GM19372 (cell line): ENCODE results near the gene RNF138.
"Not testable (repeated sequence)": the region's sequence is repeated elsewhere in the genome, so short reads cannot be mapped to it uniquely, and the experiment has no call there.

Experiments
- ATAC-seq: cut with Tn5 transposase; IDR thresholded peaks from one replicate; pipeline ENCODE4 v1.9.1; 2021; ENCODE audit warnings: mild to moderate bottlenecking, low read depth, moderate library complexity; ENCODE audit not compliant: unreplicated experiment

The RNF138 gene

GRCh38 chr18:32091724-32092421 is at the start of gene RNF138:
RNF138 (plus strand) TSS chr18:32091874; CDS start chr18:32092777, 903 bp downstream.
- peak; percentile 46 for ATAC-seq

DNA sequence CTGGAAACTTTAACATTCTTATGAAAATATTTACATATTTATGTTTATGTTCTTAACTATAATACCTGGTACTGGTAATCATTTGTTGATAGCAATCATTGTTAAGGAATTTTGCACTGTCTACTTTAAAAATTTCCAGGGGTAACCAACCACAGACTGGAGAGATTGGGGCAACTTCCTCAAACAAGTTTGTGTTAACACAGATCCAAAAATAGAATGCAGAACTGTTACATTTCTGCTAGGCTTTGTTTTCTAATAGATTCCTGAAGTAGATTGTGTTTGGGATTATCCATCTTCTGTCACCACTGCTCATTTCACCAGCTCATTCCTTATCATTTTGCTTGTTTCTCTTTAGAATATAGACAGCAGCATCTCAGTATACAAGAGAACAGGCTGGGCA is 49.3 kb upstream of the RNF138 start:
- no peak for ATAC-seq

GRCh38 chr18:32048507-32049091 is 43.1 kb upstream of the RNF138 start:
- ATAC-seq: peak; percentile 58

DNA sequence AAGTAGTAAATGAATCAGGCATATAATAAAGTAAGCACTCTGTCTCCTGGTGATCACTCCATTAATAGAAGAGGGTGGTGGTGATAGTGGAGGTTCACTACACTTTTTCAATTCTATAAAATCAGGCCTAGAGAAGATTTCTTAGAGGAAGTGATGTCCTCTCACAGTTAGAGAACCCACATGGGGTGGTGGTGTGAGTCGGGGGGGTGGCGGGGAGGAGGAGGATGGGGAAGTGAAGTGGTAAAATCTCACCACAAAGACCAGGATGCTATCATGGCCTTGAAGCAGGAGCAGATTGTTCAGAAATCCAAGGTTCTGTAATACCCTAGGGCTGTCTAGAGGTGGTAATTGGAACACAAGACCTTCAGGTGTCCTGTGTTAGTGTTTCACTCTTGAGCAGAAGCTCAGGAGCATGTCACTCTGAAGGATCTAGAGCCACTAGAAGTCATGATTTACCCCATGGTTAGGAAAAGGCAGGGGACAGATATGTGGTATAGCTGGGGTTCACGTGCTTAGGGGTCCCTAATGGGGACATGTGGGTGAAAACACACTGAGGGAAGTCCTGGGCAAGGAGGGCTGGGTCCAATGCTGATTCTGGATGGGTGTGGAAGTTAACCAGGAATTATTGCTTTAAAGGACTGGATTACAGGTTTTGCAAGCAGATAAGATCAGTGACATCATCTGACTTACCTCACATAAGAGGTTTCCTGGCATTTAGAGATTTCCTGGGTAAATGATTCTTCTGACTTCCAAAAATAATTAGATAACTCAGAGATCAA is 42.1 kb upstream of the RNF138 start:
- no peak for ATAC-seq

DNA sequence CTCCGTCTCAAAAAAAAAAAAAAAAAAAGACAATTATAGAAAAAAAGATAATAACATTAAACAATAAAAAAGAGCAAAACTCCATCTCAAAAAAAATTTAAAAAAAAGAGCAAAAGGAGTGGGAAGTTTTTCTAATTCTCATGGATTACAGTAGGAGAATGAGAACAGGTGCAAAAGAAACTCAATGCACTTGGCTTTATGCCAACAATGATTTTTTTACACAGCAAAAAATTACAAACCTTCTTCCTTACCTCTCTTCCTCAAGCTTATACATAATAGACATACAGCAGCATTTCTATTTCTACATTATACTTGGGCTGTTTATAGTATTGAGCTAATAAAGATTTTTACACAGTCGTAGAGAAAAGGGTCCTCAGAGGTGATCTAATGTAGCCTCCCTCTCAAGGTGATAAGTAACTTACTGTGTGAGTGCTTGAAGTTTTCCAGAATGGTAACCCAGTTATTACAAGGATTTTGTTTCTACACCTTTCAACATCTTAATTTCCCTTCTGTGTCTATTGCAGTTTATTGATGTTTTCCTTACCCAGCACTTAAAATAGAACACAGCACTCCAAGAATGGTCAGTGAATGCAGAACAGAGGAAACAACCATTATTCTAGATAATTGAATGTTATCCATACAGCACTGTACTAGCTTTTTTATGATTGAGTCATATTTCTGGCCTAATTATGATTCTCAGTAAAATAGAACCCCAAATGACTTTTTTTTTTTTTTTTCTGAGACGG is 34.9 kb upstream of the RNF138 start:
- no peak for ATAC-seq

DNA sequence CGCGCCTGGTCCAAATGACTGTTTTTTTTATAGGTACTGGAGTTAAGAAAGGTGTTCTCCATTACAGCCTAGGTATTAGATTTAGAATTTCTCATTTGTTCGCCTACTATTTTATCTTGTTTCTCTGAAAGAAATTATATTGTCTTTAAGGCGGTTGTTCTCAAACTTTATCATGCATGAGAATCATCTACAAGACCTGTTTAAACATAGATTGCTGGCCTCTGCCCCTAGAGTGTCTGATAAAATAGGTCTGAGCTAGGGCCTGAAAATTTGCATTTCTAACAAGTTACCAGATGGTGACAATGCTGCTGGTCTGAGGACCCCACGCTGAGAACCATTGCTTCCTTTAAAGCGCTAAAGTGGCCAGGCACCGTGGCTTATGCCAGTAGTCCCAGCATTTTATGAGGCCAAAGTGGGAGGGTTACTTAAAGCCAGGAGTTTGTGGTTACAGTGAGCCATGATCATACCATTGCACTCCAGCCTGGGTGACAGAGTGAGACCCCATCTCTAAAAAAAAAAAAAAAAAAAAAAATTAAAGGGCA is 34.0 kb upstream of the RNF138 start:
- no peak for ATAC-seq

DNA sequence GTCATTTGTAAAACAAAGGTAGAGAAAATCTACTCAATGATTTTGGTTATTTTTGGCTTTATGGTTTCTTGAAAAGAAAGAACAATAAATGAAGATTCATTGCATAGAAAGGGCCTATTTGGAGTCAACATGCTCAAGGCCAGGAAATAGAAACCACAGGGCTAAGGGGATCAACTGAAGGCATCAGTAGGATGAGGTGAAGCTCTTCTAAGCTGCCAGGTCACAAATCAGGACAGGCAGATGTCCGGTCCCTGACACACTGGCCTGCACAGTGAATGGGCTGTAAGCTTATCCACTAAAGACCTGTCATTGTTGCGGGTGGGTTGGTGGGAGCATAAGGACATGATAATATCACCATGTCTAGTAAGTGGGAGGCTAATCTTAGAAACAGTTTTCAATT is 31.6 kb upstream of the RNF138 start:
- ATAC-seq: no peak

- ATAC-seq: no peak
Measured at GRCh38 chr18:32067375-32068167, 24.1 kb upstream of the RNF138 start.

DNA sequence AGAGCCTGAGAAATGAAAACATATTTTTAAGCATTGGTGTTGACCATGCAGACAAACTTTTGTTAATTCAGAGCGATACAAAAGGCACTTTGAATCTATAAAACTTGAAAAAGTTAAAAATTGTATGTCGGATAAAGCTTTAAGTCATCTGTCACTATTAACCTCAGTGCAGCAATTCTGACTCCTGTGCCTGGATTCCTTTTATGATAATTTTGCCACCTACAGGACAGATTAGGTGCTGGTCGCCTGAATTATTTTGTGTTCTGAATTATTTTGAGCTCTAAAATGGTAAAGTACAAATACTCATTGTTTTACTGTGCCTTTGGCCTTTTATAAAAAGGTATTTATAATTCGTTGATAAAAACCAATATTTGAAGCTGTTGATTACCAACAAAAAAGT is 19.4 kb upstream of the RNF138 start:
- ATAC-seq: peak; percentile 68

- no peak for ATAC-seq
Measured at GRCh38 chr18:32074206-32074605, 17.5 kb upstream of the RNF138 start.

DNA sequence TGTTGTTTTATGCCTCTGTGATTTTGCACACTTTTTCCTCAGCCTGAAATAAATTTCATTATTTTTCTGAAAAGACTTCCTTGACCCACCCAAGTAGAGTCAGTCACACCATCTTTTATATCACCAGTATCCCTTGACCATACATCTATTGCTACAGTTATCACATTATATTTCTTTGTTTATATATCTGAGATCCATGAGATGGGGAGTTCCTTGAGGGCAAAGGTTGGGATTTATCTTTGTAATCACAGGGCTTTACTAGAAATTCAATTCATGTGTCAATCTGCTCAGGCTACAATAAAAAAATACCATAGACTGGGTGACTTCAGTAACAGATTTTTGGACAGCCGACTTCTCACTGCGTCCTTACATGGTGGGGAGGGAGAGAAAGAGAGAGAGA is 12.8 kb upstream of the RNF138 start:
- ATAC-seq: no peak

DNA sequence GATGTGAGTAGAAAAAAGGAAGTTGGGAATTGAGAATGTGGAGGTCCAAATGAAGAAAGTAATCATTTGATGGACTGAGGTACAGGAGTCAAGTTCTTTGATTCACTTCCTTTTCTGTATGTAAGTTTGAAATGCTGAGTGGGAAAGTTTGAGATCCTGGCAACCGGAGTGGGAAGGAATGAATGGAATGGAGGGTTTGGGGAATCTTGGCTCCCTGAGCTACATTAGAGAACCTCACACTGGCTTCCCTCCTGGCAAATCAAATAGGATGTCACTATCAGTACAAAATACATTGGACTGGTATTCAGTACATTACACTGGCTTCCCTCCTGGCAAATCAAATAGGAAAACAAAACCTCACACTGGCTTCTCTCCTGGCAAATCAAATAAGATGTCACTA is 9.8 kb upstream of the RNF138 start:
- ATAC-seq: no peak

GRCh38 chr18:32083781-32084180 is 7.9 kb upstream of the RNF138 start:
- ATAC-seq: no peak

DNA sequence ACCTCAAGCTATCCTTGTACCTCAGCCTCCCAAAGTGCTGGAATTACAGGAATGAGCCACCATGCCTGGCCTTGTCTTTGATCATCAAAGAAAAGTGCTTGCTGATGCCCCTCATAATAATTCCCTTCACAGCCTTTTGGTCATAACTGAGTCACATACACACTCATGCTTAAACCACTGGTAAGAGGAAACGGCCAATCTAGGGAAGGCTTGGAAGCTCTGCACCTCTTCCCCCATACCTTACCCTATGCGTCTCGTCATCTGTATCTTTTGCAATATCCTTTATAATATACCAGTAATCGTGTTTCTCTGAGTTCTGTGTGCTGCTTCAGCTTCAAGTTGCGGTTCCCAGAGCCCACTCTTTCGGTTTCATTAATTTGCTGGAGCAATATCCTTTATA is 4.8 kb upstream of the RNF138 start:
- no peak for ATAC-seq

- not testable (repeated sequence) for ATAC-seq
Measured at GRCh38 chr18:32090831-32091230, 843 bp upstream of the RNF138 start.

GRCh38 chr18:32091325-32091723 is 350 bp upstream of the RNF138 start:
- ATAC-seq: no peak

DNA sequence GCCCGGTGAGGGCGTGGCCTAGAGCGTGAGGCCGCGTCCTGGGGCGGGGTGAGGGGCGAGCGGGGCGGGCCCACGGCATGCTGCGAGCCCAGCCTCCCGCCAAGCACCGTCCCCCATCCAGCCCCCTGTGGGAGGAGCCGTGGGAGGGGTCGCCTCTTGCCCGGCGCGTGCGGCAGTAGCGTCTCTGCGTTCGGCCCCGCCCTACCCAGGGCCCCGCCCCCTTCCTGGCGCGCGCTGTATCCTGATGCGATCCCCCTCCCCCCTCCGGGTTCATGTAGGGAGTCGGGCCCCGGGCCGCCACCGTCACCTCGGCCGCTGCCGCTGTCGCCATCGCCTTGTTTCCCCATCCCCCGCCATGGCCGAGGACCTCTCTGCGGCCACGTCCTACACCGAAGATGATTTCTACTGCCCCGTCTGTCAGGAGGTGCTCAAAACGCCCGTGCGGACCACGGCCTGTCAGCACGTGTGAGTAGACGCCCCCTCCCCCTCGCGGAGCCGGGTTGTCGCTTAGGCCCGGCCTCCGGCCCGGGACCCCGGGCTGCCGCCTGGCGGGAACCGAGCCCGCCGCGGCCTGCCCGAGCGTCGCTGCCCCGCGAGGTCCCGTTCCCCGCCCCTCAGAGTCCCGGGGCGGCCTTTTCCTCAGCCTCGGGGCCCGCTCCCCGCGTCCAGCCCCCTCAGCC is 888 bp downstream of the RNF138 start:
- peak; percentile 74 for ATAC-seq

DNA sequence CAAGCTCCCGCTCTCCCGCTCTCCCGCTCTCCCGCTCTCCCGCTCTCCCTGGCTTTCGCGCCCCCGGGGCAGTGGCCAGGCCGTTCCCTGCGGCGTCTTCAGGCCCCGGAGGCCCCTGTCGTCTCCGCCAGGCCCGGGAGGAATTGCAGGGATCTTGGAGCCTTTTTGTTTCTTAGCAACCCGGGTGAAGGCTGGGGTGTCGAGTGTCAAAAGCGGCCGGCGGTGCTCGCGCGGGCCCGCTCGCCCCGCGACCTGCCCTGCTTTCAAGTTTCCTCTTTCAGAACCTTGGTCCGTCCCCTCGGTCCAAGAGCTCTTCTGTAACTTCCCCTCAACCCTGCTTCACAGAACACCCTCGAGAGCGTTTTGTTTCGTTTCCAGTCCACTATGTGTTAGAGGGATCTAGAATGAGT is 1.4 kb downstream of the RNF138 start:
- peak; percentile 22 for ATAC-seq

DNA sequence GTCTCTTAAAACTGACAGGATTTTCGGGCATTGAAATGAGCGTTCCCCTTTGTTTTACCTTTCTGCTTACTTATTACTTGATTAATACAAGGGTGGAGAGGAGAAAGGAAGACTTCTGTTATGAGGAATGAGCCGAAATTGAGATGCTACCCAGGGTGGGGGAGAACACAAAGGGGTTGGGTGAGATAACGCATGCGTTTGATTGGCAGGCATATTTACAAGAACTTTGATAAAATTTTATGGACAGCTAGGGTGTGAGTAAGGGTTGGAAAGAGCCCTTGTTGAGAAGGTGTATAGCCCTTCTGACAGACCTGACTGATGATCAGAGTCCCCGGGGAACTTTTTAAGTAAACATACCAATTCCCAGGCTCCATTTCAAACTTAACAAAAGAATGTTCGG is 1.8 kb downstream of the RNF138 start:
- no peak for ATAC-seq
